ENCODE results near the gene NUDT22.

NUDT22 gene

DNA sequence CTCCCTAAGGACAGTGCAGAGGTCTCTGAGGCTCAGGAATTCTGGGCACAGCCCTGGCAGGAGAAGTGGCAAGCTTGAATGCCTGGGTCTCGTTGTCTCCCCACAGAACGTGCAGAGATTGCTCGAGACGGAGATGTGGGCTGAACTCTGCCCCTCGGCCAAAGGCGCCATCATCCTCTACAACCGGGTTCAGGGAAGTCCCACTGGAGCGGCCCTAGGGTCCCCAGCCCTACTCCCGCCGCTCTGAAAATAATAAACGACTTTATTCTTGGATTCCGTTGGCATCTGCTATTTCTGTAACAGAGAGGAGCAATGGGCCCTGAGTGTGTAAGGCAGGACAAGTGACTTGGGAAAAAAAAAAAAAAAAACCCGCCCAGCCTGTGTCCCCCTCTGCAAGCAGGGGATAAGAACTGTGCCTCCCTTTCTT lies 3.7 kb downstream of the NUDT22 start:
- no peak for DNase-seq

DNA sequence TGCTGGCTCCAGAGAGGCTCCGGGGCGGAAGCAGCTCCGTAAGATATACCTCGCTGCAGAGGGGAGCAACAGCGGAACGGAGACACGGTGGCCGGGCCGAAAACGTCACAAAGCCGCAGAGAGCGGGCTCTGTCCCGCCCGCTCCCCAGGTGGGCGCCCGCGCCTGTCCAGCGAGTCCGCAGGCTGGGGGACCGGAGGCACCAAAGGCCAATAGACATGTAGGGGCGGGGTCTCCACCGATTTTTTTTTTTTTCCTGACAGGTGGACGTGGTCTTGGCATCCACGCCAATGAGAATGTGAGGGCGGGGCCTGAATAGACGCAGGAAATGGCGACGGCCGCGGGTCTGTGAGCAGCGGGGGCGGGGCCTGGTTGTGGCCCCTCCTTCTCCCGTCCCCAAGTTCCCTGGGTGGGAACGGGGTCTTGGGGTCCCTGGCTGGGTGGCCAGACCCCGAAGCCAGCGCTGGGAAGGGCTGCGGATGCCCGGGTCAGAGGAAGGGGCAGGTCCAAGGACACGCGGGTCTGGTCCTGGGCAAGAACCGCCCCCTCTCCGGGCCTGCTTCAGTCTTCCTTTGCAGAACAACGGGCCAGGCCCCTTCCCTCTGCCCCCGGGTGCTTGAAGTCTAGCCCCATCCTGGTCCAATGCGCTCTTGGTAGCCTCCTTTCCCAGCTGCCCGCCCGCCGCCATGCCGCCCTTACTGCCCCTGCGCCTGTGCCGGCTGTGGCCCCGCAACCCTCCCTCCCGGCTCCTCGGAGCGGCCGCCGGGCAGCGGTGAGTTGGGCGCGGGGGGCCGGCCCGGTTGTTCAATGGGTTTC lies 4.3 kb downstream of the NUDT22 start, which contains the start of gene DNAJC4:
Gene DNAJC4, plus strand, starts transcription at position 378 of the 814 bp plus-strand sequence. Its CDS starts 307 bp downstream, at position 685.
- peak; percentile 72 for DNase-seq

DNA sequence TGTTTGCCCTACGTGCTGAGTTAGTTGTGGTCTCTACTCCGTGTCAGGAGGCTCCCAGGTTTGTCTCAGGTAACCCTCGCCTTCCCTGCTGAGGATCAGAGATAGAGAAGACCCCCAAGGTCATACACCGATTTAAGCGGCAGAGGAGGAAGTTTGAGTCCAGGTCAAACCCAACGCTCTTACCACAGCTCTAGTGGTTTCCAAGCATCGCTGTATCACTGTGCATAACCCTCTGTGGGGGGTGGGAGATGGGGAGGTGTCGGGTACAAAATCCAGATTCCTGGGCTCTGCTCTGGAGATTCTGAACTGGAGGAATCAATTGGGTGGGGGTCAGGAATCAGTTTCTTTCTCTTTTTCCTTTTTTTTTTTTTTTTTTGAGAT lies 4.9 kb downstream of the NUDT22 start:
- no peak for DNase-seq

DNA sequence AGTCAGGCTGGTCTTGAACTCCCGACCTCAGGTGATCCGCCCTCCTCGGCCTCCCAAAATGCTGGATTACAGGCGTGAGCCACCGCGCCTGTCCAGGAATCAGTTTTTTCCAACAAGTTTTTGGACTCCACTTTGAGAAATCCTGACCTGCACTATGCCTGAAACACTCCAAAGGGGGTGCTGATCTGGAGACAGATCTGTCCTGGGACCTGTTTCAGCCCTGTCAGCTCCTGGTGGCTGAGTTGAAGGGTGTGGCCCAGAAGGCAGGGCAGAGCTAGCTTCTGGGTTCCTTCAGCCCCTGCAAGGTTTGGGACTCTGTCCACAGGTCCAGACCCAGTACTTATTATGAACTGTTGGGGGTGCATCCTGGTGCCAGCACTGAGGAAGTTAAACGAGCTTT lies 5.5 kb downstream of the NUDT22 start:
- no peak for DNase-seq

DNA sequence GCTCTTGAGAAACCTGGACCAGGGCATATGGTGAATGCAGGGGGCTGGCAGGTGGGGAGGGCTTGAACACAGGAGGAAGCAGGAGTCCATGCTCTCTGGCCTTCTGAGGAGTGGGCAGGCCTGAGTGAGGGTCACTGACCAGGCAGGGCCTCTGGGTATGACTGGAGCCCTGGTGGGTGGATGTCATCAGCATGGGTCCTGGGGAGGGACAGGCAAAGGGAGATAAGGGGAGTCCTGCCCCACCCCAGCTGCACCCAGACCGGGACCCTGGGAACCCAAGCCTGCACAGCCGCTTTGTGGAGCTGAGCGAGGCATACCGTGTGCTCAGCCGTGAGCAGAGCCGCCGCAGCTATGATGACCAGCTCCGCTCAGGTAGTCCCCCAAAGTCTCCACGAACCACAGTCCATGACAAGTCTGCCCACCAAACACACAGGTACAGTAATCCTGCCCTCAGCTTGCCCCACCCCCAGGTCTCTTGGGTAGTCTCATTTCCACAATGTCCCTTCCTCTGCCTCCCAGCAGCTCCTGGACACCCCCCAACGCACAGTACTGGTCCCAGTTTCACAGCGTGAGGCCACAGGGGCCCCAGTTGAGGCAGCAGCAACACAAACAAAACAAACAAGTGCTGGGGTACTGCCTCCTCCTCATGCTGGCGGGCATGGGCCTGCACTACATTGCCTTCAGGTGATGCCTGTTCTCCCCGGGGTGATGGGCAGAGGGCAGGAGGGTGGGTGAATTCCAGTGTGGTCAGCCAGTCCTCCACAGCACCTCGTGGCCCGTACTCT lies 6.3 kb downstream of the NUDT22 start:
- no peak for DNase-seq

DNA sequence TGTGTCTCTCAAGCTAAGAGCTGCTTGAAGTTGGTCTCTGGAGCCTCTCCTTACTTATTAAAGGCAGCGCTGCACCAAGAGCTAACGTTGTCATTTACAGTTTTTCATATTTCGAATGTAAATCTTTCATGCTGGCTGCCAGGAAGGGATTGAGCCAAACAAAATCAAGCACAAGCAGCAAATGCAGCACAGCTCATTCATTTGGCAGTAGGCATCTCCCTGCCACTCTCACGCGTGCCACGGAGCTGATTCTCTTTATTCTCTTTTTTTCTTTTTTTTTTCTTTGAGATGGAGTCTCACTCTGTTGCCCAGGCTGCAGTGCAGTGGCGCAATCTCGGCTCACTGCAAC lies 6.9 kb downstream of the NUDT22 start:
- DNase-seq: no peak

DNA sequence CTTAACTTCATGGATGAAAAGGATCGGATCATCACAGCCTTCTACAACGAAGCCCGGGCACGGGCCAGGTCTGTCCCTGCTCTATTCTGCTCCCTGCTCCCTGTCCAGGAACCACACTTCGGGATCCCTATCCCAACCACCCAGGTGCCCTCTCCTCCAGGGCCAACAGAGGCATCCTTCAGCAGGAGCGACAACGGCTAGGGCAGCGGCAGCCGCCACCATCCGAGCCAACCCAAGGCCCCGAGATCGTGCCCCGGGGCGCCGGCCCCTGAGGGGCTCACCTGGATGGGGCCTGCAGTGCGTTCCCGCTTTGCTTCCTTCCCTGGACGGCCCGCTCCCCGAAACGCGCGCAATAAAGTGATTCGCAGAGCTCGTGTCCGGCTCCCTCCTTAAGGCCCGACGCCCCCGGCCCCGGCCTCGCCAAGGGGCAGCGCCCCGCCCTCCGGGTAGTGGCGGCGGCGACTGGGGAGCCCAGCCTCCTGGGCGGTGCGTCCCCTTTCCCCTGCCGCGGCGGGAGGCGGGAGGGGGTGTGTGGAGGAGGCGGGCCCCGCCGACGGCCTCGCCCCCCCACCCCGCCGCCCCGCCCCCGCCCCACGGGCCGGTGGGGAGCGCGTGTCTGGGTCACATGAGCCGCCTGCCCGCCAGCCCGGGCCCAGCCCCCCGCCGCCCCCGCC lies 8.0 kb downstream of the NUDT22 start, which contains the start of gene VEGFB:
Gene VEGFB, plus strand, starts transcription at position 672 of the 674 bp plus-strand sequence. CDS start 250 bp downstream, outside the sequence.
- DNase-seq: no peak

DNA sequence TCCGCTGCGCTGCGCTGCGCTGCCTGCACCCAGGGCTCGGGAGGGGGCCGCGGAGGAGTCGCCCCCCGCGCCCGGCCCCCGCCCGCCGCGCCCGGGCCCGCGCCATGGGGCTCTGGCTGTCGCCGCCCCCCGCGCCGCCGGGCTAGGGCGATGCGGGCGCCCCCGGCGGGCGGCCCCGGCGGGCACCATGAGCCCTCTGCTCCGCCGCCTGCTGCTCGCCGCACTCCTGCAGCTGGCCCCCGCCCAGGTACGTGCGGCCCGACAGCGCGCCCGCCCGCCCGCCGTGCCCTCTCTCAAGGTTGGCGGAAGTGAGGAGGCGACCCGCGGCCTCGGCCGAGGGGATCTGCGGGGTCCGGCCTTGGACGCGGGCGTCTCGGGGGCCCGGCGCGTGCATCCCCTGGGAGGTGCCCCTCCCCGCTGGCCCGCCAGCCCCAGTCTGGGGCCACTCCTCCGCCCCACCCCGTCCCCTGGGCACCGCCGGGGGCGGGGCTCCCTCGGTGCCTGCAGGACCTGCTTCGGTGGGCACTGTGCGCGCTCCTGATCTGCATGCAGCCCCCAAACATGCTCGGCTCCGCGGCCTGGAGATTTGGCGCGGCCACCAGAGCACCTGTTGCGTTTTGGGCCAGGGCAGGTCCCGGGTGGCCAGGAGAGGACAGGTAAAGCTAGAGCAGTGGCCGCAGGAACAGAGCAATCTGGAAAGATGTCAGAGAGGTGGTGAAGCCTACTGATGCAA lies 8.7 kb downstream of the NUDT22 start:
- DNase-seq: no peak

DNA sequence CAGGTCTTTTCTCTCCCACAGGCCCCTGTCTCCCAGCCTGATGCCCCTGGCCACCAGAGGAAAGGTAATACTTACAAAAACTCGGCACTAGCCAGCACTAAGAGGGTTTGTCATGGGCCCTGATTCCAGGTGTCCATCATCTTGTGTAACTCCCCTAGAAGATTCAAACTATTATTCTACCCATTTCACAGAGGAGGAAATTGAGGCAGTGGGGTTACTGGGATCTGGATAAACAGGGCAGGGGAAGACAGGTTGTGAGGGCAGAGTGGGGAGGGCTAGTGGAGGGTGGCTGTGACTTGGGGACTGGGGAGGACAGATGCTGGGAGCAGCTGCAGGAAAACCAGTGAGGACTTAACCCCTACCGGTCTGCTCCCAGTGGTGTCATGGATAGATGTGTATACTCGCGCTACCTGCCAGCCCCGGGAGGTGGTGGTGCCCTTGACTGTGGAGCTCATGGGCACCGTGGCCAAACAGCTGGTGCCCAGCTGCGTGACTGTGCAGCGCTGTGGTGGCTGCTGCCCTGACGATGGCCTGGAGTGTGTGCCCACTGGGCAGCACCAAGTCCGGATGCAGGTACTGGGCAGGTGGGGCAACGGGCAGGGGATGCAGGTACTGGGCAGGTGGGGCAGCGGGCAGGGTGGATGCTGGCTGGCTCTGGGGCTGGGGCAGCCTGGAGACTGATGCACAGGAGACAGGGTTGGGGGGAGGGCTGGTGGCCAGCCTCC lies 9.5 kb downstream of the NUDT22 start:
- DNase-seq: no peak

DNA sequence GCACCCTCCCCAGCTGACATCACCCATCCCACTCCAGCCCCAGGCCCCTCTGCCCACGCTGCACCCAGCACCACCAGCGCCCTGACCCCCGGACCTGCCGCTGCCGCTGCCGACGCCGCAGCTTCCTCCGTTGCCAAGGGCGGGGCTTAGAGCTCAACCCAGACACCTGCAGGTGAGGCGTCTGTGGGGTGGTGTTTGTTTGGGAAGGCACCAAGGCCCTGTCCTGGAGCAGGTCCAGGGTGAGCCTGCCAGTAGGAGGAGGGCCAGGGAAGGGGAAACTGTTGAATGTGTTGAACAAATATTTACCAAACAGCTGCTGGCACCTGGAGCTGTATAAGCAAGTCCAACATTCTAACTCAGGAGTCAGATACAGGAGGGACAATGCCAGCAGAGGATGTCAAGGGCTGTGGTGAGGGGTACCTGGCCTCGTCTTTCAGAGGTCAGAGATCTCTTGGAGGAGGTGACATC lies 11.4 kb downstream of the NUDT22 start:
- DNase-seq: peak; percentile 66

DNA sequence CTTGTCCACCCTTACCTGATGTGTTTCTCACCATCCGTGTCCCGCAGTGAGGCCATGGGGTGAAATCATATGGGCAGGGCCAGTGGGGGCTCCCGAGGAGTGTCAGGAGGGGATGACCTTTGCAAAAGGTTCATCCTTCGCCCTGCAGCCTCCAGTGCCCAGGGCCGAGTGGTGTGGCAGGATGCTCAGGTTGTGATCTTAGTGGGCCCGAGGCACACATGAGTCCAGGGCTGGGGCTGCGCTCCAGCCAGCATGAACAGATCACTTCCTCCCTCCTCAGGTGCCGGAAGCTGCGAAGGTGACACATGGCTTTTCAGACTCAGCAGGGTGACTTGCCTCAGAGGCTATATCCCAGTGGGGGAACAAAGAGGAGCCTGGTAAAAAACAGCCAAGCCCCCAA lies 12.0 kb downstream of the NUDT22 start:
- DNase-seq: no peak

DNA sequence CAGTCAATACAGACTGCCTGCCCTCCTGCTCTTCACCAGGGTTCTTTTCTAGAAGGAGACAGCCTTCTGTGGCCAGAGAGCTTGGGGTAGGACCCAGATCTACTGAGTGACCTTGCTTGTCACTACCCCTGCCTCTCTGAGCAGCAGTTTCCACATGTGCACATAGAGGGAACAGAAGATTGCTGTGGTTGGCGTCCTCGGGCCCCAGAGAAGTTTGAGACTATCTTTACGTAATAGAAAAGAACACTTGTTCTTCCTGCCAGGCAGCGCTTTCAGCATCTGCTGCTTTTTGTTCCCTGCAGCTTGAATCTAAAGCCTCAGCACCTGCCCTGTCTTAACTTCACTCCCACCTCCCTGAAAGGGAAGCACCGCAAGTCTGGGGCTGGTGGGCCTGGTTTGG lies 12.9 kb downstream of the NUDT22 start:
- no peak for DNase-seq

DNA sequence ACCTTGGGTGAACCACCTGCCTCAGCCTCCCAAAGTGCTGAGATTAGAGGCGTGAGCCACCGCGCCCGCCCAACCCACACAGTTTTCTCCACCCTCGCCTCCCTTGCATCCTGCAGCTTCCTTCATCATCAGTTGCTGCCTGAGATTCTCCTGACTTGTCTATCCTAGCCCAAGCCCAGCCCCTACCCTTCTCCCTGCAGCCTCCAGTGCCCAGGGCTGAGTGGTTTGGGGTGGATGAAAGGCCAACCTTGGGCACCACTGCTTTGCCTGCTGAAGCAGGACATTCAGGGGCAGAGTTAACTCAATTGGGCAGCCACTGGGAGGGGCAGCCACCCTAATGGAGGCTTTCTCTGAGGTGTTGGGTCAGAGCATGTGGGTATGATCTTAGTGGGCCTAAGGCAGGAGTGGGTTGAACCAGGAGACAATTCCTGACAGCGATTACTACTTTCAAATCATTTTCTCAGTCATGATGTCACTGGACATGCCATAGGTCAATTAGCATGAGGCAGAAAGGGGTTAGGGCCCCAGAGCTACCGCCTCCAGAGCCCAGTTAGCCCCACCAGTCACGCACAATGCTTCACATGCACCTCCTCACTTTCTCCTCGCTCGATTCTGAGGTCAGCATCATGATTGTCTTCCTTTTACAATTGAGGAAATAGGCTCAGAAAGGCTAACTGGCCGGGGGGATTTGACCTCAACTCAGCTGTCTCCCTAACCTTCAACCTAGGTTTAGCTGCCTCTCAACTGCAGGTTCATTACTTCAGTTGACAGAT lies 13.8 kb downstream of the NUDT22 start:
- DNase-seq: no peak

DNA sequence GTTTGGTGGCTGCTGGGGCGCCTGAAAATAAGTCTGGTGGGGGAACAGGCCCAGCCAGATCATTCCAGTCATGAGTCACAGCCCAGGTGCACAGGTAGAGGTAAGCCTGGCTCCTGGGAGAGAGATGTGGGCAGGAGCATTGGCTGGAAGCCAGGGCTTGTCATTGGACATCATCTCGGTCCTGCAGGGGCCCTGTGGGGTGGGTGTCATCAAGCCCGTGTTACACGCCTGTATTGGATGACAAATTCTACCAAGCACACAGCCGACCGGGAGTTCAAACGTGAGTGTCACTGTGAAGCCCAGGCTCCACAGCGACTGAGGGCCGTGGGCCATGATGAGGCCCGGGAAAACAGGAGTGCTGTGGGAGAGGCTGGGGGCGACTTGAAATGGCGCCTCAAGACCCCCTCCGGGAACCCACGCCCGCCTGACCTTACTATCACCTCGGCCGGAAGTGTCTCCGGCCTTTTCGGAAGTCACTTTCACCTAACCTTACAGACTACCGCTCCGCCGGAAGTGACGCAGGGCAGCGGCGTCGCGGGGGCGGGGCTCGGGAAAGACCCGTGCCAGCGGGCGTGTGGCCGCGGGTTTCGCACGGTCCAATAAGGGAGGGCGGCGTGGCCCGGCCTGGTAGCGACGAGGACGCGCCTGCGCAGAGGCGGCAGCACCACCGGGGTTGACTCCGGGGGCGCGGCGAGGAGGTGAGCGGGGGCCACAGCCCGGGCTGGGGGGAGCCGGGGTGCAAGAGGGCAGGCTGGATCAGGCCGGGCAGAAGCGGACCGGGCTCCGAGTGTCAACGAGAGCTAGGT lies 14.6 kb downstream of the NUDT22 start, which contains the start of gene FKBP2:
Gene FKBP2, plus strand, starts transcription at position 661 of the 806 bp plus-strand sequence. CDS start 1,293 bp downstream, outside the sequence.
- peak; percentile 57 for DNase-seq

DNA sequence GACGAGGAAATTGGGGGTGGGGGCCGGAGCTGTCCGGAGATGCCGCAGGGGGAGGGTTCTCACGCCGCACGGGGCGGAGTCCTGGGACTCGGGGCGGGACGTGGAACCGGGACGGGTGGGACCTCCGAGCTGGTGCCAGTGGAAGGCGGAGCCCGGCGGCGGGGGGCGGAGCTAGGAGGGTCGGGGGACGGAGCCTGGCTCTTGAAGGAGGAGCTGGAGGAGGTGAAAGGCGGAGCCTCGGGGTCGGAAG lies 15.1 kb downstream of the NUDT22 start:
- DNase-seq: peak; percentile 77

DNA sequence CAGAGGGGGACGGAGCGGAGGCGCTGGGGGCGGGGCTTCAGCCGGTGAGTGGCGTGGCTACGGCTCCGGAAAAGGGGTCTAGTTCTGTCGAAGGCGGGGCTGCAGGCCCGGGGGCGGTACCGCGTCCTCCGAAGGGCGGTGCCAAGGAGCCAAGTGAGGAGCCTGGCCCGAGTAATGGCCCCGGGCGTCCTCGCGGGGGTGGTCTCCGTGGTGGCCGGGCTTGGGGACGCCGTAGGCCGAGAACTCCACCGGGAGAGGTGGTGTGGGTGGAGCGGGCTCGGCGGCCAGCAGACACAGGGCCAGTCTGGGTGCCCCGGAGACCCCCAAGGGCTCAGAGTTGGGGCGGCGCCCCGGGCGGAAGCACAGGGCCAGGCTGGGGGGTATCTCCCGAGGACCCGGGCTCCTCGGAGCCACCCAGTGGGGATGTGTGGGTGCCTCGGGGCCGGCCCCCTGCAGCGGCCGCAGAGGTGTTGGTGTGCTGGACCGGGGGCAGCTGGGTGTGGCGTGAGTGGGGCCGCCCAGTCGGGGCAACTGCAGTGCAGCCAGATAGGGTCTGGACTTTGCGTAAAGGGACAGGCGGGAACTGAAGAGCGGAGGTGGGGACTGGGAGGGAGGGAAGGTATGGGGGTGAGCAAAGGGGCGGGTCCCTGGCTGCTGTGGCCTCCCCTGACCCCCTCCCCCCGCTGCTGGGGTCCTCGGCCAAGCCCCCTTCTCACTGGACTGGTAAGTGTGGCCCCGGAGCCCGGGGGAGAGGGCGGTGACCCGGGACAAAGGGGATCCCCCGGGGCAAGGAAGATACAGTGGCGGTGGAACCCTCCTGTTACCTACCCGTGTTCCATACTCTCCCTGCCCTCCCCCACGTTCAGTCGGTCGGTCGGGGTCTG lies 15.7 kb downstream of the NUDT22 start:
- no peak for DNase-seq

DNA sequence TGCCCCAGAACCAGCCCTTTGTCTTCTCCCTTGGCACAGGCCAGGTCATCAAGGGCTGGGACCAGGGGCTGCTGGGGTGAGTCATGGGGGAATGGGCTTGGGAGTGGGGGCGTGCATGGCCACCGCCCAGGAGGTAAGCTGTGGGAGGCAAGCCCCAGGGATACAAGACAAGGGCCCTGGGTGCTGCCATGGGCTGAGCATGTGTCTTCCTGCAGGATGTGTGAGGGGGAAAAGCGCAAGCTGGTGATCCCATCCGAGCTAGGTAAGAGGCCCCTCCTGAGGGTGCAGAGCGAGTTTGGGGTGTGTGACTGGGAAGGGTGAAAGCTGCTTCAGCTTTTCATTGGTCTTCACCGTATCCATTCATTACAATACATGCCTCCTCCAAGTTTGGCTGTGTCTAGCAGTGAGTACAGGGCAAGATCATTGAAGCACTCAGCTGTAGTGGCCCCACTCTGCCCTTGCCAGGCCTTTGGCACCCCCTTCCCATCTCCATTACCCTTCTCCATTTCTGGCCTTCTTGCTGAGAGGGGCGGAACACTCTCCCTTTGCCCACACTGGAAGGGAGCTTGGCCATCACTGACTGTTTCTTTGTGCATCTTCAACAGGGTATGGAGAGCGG lies 17.3 kb downstream of the NUDT22 start:
- DNase-seq: no peak

DNA sequence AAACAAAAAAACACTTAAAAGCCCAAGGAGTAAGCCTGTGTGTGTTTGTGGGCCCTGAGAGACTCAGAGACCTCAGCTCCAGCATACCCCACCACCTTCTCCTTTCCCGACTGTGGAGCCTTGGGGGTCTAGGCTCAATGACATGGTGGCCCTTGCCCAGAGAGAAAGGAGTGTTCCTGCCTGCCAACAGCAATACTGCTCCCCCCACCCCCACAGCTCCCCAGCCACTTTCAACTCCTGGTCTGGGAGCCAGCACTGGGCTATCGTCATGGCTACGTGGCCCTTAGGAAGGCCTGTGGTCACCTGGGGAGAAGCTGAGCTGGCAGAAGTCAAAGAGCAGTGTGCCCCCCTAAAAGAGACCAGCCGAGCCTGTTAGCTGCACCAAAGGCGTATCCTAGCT lies 18.0 kb downstream of the NUDT22 start:
- DNase-seq: no peak

DNA sequence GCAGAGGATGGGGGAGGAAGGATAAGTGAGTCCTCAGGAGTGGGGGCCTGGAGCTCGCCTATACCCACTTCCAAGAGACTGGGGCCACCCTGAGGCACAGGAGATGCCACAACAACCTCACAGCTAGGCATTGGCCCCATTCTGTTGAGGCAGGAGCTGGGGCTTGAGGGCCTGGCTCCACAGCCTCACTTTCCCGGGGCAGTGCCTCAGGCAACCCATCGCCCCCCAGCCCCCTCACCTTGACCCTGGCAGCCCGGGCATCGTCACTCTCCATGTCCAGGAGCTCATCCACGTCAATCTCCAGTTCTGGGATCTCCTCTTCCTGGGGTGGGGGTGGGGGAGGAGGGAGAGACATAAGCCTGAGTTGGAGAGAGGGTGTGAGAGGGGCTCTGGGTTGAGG lies 18.9 kb downstream of the NUDT22 start:
- no peak for DNase-seq

Data from NCI-H2081 treated with DMSO at 0.1 percent for 48 hours (cell line).